ENCODE data around the gene SYPL1.

Gene SYPL1

GRCh38 chr7:106089647-106090046 is 22.5 kb downstream of the SYPL1 start:
- no peak for DNase-seq

DNA sequence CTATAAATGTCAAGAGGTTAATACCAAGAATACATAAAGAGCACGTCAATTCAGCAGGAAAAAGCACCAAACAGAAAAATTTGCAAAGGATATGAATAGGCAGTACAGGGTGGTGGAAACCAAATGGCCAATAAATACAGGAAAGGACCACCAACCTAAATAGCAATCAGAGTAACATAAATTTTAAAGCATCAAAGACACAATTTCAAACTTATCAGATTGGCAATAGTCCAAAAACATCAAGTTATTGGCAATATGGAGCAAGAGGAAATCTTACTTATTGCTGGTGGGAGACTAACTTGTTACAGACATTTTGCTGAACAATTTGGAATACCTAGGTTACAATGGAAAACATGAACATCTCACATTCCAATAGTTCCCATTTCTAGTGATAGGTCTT is 24.1 kb downstream of the SYPL1 start:
- no peak for DNase-seq

- no peak for DNase-seq
Measured at GRCh38 chr7:106086062-106086461, 26.1 kb downstream of the SYPL1 start.

GRCh38 chr7:106085015-106085414 is 27.1 kb downstream of the SYPL1 start:
- no peak for DNase-seq

GRCh38 chr7:106083717-106084116 is 28.4 kb downstream of the SYPL1 start:
- DNase-seq, result no peak

DNA sequence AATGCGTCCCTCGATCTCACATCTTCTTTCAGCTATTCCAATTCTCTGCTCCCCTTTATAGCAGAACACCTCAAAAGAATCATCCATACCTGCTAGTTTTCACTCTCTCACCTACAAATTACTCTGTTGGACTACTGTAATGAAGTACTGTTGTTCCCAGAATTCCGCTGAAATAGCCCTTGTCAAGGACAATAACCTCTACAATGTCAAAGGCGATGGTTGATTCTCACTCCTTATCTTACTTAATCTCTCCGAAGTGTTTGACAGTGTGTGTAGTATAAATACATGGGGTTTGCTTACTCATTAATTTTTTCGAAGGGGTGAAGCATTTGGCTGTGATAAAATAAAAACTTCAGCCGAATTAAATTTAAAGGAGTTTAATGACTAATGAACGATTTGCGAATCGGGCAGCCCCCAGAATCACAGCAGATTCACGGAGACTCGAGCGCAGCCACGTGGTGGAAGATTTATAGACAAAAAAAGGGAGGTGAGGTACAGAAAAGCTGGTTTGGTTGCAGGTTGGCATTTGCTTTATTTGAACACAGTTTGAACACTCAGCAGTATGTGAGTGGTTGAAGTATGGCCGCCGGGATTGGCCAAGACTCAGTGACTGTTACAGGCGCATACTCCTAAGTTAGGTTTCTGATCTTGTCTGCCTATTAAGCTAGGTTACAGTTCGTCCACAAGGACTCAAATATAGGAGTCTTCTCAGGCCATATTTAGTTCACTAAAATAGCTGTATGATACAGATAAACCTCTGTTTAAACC is 29.8 kb downstream of the SYPL1 start:
- DNase-seq, result no peak

GRCh38 chr7:106080300-106080987 is 31.7 kb downstream of the SYPL1 start:
- DNase-seq, result no peak

DNA sequence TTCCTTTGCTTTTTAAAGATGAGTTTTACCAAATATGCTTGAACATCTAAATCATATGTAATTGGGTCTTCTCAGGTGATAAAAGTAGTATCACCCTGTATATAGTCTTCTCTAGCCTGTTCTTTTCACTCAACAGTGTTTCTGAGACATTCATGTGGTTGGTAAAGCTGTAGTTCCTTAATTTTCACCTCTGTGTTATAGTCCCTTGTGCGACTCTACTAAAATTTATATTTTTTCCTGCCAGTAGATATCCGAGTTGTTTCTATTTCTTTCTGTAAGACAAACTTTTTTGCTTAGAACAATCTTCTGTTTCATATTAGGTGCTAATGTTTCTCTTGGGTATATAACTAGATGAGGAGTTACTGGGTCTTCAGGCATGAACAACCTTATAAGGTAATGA is 35.6 kb downstream of the SYPL1 start:
- no peak for DNase-seq

- no peak for DNase-seq
Measured at GRCh38 chr7:106075937-106076336, 36.2 kb downstream of the SYPL1 start.

DNA sequence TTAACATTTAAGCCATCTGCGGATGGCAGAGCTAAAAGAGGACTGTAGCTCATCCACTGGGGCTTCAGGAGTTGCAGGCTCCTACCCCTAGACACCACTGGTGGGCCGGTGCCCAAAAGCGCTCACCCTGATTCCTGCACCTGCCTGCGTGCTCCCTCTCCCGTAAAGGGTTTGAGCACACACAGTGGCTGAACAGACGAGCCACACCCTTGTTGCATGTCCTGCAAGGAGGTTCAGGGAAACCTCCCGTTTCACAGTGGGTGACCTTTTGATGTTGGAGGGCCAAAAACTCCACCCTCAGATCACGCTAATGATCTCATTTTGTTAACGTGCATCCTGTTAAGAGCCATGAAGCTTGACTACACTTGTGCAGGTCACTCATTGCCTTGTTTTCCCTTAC is 37.9 kb downstream of the SYPL1 start:
- no peak for DNase-seq

- DNase-seq, result no peak
Measured at GRCh38 chr7:106073701-106074100, 38.4 kb downstream of the SYPL1 start.

DNA sequence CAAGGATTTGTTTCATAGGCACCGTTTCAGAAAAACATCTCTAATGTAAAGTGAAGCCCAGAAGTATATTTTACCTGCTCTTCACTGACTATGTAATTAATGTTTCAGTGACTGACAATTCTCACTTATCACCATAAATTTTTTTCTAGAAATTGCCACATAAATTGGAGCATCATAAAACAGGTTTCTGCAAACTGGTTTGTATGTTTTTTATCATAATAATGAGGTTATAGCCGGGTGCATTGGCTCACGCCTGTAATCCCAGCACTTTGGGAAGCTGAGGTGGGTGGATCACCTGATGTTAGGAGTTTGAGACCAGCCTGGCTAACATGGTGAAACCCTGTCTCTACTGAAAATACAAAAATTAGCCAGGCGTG is 39.4 kb downstream of the SYPL1 start:
- no peak for DNase-seq

- no peak for DNase-seq
Measured at GRCh38 chr7:106071999-106072714, 40.0 kb downstream of the SYPL1 start.

GRCh38 chr7:106071356-106071998 is 40.6 kb downstream of the SYPL1 start:
- DNase-seq, result peak; percentile 93 to 94

- no peak for DNase-seq
Measured at GRCh38 chr7:106070567-106071254, 41.4 kb downstream of the SYPL1 start.

DNA sequence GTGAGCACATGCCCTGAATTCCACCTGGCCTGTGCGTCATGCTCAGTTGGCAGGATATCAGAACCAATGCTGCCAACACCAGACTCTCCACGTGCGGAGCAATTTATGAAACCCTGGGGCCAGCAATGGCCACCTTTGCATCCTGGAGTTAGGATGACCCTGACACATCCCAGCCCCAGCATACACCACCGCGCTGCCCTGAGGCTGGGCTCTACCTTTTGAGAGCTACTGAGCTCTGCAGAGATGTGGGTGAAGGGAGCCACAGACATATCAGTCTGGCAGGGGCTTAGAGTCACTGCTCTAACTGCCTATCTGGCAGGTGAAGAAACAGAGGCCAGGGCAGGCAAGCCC is 41.9 kb downstream of the SYPL1 start:
- no peak for DNase-seq

- DNase-seq, result no peak
Measured at GRCh38 chr7:106069471-106070200, 42.5 kb downstream of the SYPL1 start.

DNA sequence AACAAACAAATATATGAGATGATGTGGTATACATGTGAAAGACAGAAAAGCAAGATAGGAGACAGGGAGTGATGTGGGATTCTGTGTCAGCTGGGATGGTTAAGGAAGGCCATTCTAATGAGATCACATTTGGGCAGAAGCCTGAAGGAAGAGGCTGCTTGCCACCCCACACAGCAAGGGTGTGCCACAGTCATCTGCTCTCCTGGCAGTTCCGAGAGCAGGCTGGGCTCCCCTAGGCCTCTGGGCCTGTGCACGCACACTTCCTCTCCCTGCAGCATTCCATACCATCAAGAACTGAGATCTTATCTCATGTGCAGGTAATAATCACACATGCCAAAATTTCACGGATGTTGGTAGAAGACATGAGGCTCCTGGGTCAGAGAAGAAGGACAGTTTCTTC is 43.1 kb downstream of the SYPL1 start:
- DNase-seq, result no peak

- DNase-seq, result no peak
Measured at GRCh38 chr7:106068538-106068961, 43.6 kb downstream of the SYPL1 start.

DNA sequence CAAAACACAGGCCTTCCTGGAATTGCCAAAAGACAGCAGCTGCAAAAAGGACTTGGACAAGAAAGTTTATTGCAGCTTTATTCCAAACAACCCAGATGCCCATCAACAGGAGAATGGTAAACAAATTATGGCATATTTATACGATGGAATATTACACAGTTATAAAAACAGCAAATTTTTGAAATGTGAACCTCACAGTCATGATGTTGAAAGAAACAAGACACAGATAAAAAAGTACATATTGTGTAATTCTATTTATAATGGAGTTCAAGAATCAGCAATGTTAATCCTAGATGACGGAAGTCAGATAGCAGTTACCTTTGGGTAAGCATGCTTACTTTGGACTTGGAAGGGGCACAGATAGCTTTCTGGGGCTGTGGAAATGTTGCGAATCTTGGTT is 44.4 kb downstream of the SYPL1 start:
- no peak for DNase-seq

DNA sequence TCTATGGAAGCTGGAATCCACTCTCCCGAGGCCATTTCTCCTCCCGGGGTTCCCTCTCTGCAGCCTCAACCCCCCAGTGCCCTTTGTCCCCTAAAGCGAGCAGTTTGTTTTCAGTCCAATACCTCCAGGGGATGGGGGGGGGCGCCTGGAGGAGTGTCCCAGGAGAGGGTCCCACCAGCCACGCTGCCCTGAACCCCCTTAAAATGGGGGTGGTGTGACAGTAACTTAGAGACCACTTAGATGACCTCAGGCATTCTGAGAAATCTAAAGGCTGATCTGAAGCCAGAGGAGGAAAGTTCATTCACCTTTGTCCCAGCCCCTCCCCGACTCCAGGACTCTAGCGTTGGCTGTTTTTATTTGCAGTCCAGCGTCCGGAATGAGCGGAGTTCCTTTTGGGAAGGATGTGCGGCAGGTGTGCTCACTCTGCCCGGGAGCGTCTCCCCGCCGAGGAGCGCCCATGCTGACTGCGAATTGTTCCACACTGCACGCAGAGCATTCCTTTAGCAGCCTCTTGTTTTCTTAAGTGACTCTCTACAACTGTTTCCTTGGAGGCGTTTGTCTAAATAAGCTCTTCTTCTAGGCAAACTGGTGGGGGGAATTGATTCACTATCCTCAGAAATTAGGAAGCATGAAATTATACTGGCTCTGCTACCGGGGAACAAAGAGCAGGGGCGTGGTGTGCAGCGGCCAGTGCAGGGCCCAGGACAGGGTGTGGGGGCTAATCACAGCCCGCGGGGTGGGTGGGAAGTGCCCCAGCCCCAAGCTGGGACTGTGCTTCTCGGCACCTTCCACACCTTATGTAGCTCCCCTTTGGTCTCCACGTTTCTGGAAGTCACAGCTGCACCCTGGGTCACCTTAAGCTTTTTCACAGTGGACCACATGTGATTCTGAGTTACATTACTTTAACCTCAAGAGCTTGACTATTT is 46.3 kb downstream of the SYPL1 start:
- DNase-seq, result no peak
